ENCODE measurements around the gene MAP4K3.

DNA sequence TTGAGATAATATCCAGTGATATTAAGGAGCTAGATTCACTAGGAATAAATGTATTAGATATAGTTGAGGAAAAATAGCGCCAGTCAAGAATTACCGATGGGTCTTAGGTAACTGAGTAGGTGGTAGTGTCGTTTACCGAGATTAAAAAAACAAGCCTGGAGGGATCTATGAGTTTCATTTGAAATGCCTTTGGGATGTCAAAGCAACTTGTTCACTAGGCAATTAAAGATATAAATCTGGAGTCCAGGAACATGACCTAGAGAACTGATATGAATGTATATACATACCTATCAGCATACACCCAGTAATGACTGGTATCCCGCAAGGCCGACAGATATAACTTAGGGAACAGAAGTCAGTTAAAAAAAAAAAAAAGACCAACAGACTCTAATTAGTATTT lies 29.2 kb upstream of the MAP4K3 start:
- TF ChIP-seq, protein P1, sequence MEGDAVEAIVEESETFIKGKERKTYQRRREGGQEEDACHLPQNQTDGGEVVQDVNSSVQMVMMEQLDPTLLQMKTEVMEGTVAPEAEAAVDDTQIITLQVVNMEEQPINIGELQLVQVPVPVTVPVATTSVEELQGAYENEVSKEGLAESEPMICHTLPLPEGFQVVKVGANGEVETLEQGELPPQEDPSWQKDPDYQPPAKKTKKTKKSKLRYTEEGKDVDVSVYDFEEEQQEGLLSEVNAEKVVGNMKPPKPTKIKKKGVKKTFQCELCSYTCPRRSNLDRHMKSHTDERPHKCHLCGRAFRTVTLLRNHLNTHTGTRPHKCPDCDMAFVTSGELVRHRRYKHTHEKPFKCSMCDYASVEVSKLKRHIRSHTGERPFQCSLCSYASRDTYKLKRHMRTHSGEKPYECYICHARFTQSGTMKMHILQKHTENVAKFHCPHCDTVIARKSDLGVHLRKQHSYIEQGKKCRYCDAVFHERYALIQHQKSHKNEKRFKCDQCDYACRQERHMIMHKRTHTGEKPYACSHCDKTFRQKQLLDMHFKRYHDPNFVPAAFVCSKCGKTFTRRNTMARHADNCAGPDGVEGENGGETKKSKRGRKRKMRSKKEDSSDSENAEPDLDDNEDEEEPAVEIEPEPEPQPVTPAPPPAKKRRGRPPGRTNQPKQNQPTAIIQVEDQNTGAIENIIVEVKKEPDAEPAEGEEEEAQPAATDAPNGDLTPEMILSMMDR (IDR thresholded peaks at IDR 0.05): no peak
- TF ChIP-seq EP300 (IDR thresholded peaks at IDR 0.05) (no peak), POLR2AphosphoS5 (IDR thresholded peaks at IDR 0.05) (no peak), POLR2A (IDR thresholded peaks at IDR 0.05; ENCODE audit: low read depth) (no peak)

Measured in esophagus muscularis mucosa (tissue), 4 donors.